ENCODE data around the gene MOBP.

GRCh38 chr3:39505866-39506742 is 38.6 kb downstream of the MOBP start:
- no peak for TF ChIP-seq CTCF (optimal IDR thresholded peaks at IDR 0.05 in 1 of 3, IDR thresholded peaks at IDR 0.05 in 1 of 3, conservative IDR thresholded peaks at IDR 0.05 in 1 of 3; ENCODE audit: extremely low read depth in 1 of 3, insufficient read depth in 2 of 3, low read length in 3 of 3)
- no peak for TF ChIP-seq EZH2 (IDR thresholded peaks at IDR 0.05; ENCODE audit: low read length)
